Stimulated activated CD4-positive, alpha-beta T cell treated with anti-CD3 and anti-CD28 coated beads, Interleukin-15, amount 100 ng/mL, for 48 hours (primary cell): ENCODE data around the gene ZRANB2.

Source experiments
- DNase-seq, 2 donors: peaks; one replicate each; pipeline ENCODE4 v3.0.0-alpha.2; 2020; ENCODE audit warnings: low read depth in 2 of 2

ZRANB2 gene

DNA sequence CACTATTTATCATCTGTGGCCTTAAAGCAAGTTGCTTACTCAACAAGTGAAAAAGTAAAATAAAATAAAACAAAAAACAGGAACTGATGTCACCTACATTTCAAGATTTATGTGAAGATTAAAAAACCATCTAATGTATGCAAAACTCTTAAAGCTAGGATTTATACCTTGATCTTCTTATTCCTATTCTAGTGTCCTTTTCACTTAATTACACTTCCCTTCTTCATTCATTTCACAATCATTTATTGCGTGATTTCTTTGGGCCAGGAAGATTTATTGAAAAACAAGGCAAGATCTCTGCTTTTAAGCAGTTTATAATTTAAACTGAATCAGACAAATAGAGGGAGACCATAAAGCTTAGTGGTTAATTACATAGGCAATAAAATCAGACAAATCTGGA is 51.9 kb downstream of the ZRANB2 start:
- no peak for DNase-seq

DNA sequence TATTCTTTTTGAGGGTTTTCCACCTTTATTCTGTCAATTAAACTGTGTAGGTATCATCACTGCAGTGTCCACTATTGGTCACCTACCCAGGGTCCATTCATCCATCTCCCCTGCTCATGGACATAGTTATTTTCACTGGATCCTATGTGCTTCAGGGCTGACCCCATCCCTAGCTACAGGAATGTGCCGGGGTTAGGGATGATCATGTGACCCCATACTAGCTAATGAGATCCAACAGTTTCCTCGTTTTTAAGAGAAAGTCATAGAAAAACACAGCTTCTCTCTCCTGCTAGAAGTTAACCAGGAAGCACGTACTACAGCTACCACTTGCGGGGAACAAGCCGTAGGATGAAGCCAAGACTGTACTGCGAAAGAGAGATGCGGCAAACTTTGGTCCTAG is 52.8 kb downstream of the ZRANB2 start:
- DNase-seq, result no peak

DNA sequence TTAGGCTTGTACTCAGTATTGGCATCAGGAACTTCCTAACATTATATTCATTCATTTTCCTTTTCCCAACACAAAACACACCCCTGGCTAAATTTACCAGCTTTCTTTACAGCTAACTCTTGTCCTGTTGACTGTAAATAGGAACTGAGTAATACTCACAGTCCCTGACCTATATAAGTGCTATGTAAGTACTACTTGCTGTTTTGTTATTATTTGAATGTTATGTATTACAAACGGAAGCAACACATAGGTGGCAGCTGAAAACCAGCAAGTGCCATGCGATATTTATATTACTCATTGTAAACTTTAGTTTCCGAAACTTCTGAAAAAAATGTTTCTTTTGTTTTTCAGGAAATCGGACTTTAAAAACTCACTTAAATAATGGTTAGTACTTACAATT is 54.7 kb downstream of the ZRANB2 start:
- no peak for DNase-seq

DNA sequence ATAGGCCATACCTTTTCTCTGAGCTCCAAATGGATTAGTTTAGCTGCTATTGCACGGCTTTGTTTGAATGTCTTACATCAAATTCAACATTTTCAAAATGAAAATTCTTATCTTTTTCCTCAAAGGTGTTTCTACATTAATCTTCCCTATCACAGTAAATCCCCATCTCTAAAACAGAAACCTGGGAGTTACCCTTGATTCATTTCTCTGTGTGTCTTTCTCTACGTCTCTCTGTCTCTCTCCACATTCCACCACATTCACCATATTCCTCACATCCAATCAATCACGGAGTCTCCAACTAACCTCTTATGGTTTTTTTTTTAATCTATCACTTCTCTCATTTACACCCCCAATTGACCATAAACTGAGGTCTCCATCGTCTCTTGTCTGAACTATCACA is 57.3 kb downstream of the ZRANB2 start:
- DNase-seq, result no peak

DNA sequence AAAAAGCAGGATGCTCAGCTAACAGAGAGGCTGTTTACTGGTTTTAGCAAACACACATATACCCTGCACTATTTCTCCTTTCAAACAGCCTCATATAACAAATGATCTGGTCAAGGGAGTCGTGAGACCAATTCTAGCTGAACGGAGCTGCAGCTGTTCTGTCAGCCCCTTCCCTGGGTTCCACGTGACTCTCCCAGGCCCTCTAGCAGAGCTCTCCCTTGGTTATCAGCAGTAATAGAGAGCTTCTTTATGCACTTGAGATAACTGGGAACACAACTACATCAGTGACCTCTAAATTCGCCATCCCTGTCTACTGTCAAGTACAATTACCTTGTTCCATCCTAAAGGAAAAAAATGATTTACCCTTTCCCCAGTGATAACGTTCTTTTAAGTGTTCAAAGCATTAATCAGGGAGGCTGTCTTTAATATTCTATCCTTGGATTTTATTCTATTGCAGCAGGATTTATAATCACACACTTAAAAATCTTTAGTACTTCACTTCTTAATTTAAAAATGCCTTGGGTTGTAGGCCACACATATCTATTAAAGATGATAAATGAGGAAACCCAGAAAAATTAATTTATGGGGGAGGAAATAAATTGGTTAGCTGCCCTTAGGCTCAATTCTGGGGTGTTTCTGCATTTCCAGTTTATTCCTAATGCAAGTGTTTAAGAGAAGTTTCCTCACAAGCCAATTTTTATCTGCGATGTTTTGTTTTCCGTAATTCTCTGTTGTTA is 61.4 kb downstream of the ZRANB2 start:
- DNase-seq, result no peak

DNA sequence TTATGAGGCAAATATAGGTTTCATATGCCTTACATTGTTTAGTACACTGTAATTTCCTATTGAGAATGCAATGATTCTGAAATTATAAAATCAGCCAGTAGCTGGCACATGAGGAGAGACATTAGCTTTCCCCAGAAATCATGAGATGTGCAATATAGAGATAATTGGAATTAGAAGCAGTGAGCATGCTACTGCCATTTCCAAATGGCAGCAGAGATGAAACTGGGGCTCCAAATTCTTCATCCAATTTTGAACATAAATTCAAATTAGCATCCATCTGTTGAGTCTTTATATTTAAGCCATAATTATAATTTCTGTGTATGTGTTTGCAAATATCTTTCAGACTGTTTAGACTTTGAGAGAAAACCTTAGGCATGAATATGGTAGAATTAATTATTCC is 62.0 kb downstream of the ZRANB2 start:
- DNase-seq, result no peak

DNA sequence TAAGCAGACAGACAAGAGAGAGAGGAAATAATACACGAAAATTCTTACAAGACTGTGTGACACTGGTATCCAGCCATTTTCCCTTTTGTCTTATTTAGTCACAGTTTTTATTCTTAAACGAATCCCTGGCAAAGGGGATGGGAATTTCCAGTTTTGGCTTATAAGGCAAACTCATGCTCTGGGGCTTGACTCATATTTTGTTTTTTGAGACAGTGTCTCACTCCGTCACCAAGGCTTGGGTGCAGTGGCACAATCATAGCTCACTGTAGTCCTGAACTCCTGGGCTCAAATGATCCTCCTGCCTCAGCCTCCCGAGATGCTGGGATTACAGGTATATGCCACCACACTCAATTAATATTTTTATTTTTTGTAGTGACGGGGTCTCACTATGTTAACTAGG is 65.1 kb downstream of the ZRANB2 start:
- no peak for DNase-seq

DNA sequence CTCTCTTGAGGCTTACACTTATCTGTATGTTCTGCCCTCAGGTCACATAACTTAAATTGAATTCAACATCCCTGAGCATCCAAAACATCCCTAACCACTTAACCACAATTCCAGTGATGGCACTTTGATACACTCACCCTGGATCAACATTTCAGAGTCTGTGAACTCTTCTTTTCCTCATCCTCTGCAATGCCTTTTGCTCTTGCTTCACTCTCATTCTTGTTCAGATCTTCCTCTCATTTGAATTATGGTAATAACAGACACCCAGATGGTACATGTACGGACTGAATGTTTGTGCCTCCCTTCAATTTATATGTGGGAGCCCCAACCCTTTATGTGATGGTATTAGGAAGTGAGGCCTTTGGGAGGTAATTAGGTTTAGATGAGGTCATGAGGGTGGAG is 66.7 kb downstream of the ZRANB2 start:
- DNase-seq, result no peak
